ENCODE results near the gene LARP4. TPM values are rescaled to one million over a fixed set of nuclear protein-coding genes. Genes with fewer than 3 reads are reported as not detected.
A peak's percentile ranks its signal among the peaks of the same experiment; 100 is the strongest.

The LARP4 gene
- 10 to 100 TPM; 42.1 to 71.7 (median 53.1) TPM for total RNA-seq
- long read RNA-seq, donor 1, full-length matches to known transcripts: 4 of 14 reads
- long read RNA-seq, donor 1, partial matches to known transcripts: 4 of 14 reads
- long read RNA-seq, donor 1, other reads (novel, unspliced or antisense): 6 of 14 reads
- long read RNA-seq, donor 2, partial matches to known transcripts: 5 of 12 reads
- long read RNA-seq, donor 2, other reads (novel, unspliced or antisense): 4 of 12 reads

- intact Hi-C loops (cut with DNase I, micrococcal nuclease): no loop called here
- DNase-seq: peak; percentile 93 to 94 (median 93)
- peak; percentile 99 for ATAC-seq
- Histone ChIP-seq H3K4me1 (ENCODE audit: low read depth) (peaks cover 19% of the 10 kb centered on the region), H3K36me3 (ENCODE audit: low read depth) (no peaks in the 10 kb centered on the region), H3K4me3 (peak within 1 kb of the TSS; percentile 48), H3K9me3 (no peaks in the 10 kb centered on the region)
- TF ChIP-seq CTCF (IDR thresholded peaks at IDR 0.05): no peak
Observed at GRCh38 chr12:50400638-50401499, at the start of gene LARP4. LARP4 (plus strand) TSS chr12:50400885; CDS start chr12:50401011, 126 bp downstream.

GRCh38 chr12:50351120-50352043 is 49.3 kb upstream of the LARP4 start:
- Histone ChIP-seq H3K4me3 (no peak overlapping the region), H3K9me3 (no peaks in the 10 kb centered on the region), H3K4me1 (ENCODE audit: low read depth) (peaks cover 3% of the 10 kb centered on the region), H3K36me3 (ENCODE audit: low read depth) (no peaks in the 10 kb centered on the region)
- peak; percentile 82 for ATAC-seq
- intact Hi-C loops (cut with DNase I, micrococcal nuclease): no loop called here
- TF ChIP-seq CTCF (IDR thresholded peaks at IDR 0.05): no peak
- peak in 2 of 3 donors; percentile 62 to 76 for DNase-seq

- H3K9me3 ChIP-seq: no peaks in the 10 kb centered on the region
- DNase-seq (no peak), ATAC-seq (no peak)
- H3K4me3 ChIP-seq: no peak overlapping the region
- H3K36me3 ChIP-seq (ENCODE audit: low read depth): no peaks in the 10 kb centered on the region
- TF ChIP-seq CTCF (IDR thresholded peaks at IDR 0.05): no peak
- peaks cover 3% of the 10 kb centered on the region for H3K4me1 ChIP-seq (ENCODE audit: low read depth)
- intact Hi-C loops (cut with DNase I, micrococcal nuclease): no loop called here
Observed at GRCh38 chr12:50353404-50353803, 47.3 kb upstream of the LARP4 start.

DNA sequence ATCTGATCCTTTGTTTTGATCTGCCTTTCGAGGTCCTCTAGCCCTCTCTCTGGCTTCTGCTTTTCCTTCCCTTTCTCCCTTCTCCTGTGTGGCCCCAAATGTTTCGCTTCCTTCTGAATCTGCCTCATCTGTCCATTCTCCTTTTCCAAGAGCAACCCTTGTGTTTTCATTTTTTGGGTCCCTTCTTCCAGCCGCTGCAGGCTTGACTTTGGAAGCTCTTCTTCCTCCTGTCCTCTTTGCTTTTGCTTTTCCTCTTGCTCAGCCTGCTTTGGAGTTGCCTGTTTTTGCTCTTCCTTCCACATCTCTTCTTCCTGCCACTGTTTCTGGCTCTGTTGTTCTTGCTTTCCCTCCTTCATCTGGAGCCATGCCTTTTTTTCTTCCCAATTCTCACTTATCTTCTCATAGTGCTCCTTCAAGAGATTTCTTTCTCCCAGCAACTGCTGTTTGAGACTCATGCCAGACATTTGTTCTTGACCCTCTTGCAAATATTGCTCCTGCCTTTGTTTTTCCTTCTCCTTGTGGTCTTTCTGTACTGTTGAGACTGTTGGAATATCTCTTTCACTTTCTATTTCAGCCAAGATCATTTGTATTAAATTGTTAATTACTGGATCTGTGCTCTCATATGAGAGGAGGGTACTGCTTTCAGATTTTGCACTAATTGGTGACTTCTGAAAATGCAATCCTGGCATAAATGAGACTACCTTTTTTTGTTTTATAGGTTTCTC is 46.7 kb upstream of the LARP4 start:
- TF ChIP-seq CTCF (IDR thresholded peaks at IDR 0.05): no peak
- H3K4me1 ChIP-seq (ENCODE audit: low read depth): peaks cover 3% of the 10 kb centered on the region
- ATAC-seq: no peak
- H3K4me3 ChIP-seq: no peak overlapping the region
- no peaks in the 10 kb centered on the region for H3K36me3 ChIP-seq (ENCODE audit: low read depth)
- no peaks in the 10 kb centered on the region for H3K9me3 ChIP-seq
- intact Hi-C loops (cut with DNase I, micrococcal nuclease): no loop called here
- DNase-seq: no peak

DNA sequence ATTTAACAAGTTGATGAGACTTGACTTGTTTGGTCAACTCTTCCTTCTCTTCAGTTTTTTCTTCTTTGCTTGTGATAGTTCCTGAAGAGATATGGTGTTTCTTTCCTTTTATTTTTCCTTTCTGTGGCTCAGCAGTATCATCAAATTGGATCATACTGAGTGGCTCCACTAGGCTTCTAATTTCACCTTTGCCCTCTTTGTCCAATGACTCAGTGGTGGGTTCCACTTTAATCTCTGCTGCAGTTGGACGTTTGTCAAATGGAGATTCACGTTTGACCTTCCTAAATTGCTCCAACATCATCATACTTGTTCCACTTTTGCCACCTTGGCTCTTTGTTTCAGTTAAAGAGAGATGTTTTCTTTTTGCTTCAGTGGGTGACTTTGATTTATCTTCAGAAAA is 45.8 kb upstream of the LARP4 start:
- no peaks in the 10 kb centered on the region for H3K36me3 ChIP-seq (ENCODE audit: low read depth)
- no peaks in the 10 kb centered on the region for H3K9me3 ChIP-seq
- intact Hi-C loops (cut with DNase I, micrococcal nuclease): no loop called here
- no peak overlapping the region for H3K4me3 ChIP-seq
- H3K4me1 ChIP-seq (ENCODE audit: low read depth): peaks cover 3% of the 10 kb centered on the region
- DNase-seq: no peak
- no peak for ATAC-seq
- TF ChIP-seq CTCF (IDR thresholded peaks at IDR 0.05): no peak
